ENCODE measurements around the gene ASB2. TPM values are rescaled to one million over a fixed set of nuclear protein-coding genes. Genes with fewer than 3 reads are reported as not detected.

Gene ASB2
- total and polyA plus RNA-seq, 2 of the 13 experiments (the other 11 are each of a cell fraction or from before 2014, with no cell fraction given) = 0.82 to 4.1 TPM

DNA sequence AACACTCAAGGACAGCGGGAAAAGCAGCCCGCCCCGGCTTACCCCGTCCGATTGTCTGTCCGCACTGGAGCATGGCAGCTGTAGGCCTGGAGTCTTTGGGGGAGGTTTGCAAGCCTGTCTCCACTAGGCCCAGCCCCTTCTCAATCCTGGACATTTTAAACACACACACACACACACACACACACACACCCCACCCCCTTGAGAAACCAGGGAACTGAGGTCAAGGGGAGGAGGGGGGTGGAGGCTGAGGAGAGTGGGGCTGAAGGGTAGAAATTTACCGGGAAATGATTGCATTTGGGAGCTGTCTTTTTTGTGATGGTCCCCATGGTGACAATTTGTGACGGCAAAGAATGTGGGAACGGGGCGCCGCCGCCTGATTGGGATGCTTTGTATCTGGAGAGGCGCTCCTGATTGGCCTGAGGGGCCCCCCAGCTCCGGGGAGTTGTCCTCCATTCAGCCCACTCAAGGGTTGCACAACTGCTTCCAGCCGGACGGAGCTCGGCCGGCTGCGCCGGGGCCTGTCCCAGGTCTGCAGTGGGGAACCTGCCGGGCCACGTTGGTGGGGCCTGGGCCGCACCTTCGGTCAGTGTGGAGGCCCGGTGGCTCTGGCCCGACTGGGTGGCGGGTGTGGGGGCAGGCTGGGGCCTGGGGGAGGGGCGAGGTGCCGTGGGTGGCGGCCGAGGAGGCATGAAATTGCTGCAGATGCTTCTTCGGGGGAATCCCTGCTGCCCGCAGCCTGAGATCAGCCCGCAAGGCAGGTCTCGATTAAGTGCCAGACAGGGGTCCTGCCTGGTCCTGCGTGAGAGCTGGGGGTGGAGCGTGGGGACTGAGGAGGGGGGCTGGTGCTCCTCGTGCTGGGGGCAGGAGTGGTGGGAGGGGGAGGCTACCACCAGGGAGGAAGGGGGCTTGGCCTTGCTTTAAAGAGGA lies 49.2 kb downstream of the ASB2 start, which contains the start of gene FAM181A:
TSS of gene FAM181A (plus strand) at position 472 of the 927 bp plus-strand sequence. CDS start 942 bp downstream, outside the sequence.
- Histone ChIP-seq H3K4me2 (ENCODE audit: low read depth, low read length) (peak within 1 kb of the TSS; percentile 12; the same call in 1 of the 2 replicates), H3K9ac (ENCODE audit: insufficient read depth, low read depth, low read length) (no peak within 1 kb of the TSS), H3K4me3 (replicated peaks in 1 of 3; ENCODE audit: insufficient read depth in 1 of 3, low read depth in 2 of 3, low read length in 3 of 3) (no peak within 1 kb of the TSS; a peak in 1 of 6 replicates), H2AFZ (ENCODE audit: low read length) (no peak within 1 kb of the TSS), H3K27me3 (ENCODE audit: control insufficient read depth in 1 of 2, insufficient read depth in 2 of 2, low read length in 2 of 2) (peaks cover 3 to 16% of the 10 kb centered on the region in 2 experiments; a peak in 3 of 5 replicates), H3K79me2 (ENCODE audit: insufficient read depth, low read length) (no peaks in the 10 kb centered on the region), H3K27ac (ENCODE audit: extremely low read length, insufficient read depth, low read length) (no peak within 1 kb of the TSS), H3K36me3 (replicated peaks in 1 of 2; ENCODE audit: control insufficient read depth in 1 of 2, insufficient read depth in 2 of 2, low read length in 2 of 2) (no peaks in the 10 kb centered on the region), H3K4me1 (ENCODE audit: insufficient read depth, low read length) (peaks cover 20% of the 10 kb centered on the region), H3K9me3 (ENCODE audit: low read length) (no peaks in the 10 kb centered on the region), H4K20me1 (ENCODE audit: insufficient read depth, low read length) (no peaks in the 10 kb centered on the region)
- TF ChIP-seq, protein P1, sequence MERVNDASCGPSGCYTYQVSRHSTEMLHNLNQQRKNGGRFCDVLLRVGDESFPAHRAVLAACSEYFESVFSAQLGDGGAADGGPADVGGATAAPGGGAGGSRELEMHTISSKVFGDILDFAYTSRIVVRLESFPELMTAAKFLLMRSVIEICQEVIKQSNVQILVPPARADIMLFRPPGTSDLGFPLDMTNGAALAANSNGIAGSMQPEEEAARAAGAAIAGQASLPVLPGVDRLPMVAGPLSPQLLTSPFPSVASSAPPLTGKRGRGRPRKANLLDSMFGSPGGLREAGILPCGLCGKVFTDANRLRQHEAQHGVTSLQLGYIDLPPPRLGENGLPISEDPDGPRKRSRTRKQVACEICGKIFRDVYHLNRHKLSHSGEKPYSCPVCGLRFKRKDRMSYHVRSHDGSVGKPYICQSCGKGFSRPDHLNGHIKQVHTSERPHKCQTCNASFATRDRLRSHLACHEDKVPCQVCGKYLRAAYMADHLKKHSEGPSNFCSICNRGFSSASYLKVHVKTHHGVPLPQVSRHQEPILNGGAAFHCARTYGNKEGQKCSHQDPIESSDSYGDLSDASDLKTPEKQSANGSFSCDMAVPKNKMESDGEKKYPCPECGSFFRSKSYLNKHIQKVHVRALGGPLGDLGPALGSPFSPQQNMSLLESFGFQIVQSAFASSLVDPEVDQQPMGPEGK (CRISPR knock-in tag; IDR thresholded peaks at IDR 0.05) = peak; percentile 59
- TF ChIP-seq POLR2AphosphoS2 (IDR thresholded peaks at IDR 0.05; ENCODE audit: low read depth, low read length) (no peak), CEBPB (IDR thresholded peaks at IDR 0.05; ENCODE audit: borderline replicate concordance, low read depth, low read length) (peak; percentile 80), CEBPG (CRISPR knock-in tag; IDR thresholded peaks at IDR 0.05) (peak; percentile 64), NFATC3 (CRISPR knock-in tag; IDR thresholded peaks at IDR 0.05) (no peak)
- TF ChIP-seq, protein P2, sequence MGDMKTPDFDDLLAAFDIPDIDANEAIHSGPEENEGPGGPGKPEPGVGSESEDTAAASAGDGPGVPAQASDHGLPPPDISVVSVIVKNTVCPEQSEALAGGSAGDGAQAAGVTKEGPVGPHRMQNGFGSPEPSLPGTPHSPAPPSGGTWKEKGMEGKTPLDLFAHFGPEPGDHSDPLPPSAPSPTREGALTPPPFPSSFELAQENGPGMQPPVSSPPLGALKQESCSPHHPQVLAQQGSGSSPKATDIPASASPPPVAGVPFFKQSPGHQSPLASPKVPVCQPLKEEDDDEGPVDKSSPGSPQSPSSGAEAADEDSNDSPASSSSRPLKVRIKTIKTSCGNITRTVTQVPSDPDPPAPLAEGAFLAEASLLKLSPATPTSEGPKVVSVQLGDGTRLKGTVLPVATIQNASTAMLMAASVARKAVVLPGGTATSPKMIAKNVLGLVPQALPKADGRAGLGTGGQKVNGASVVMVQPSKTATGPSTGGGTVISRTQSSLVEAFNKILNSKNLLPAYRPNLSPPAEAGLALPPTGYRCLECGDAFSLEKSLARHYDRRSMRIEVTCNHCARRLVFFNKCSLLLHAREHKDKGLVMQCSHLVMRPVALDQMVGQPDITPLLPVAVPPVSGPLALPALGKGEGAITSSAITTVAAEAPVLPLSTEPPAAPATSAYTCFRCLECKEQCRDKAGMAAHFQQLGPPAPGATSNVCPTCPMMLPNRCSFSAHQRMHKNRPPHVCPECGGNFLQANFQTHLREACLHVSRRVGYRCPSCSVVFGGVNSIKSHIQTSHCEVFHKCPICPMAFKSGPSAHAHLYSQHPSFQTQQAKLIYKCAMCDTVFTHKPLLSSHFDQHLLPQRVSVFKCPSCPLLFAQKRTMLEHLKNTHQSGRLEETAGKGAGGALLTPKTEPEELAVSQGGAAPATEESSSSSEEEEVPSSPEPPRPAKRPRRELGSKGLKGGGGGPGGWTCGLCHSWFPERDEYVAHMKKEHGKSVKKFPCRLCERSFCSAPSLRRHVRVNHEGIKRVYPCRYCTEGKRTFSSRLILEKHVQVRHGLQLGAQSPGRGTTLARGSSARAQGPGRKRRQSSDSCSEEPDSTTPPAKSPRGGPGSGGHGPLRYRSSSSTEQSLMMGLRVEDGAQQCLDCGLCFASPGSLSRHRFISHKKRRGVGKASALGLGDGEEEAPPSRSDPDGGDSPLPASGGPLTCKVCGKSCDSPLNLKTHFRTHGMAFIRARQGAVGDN (CRISPR knock-in tag; IDR thresholded peaks at IDR 0.05) = 0 out of 2 replicates have a peak, but pooled peaks have one; percentile 18
- TF ChIP-seq, protein P3, sequence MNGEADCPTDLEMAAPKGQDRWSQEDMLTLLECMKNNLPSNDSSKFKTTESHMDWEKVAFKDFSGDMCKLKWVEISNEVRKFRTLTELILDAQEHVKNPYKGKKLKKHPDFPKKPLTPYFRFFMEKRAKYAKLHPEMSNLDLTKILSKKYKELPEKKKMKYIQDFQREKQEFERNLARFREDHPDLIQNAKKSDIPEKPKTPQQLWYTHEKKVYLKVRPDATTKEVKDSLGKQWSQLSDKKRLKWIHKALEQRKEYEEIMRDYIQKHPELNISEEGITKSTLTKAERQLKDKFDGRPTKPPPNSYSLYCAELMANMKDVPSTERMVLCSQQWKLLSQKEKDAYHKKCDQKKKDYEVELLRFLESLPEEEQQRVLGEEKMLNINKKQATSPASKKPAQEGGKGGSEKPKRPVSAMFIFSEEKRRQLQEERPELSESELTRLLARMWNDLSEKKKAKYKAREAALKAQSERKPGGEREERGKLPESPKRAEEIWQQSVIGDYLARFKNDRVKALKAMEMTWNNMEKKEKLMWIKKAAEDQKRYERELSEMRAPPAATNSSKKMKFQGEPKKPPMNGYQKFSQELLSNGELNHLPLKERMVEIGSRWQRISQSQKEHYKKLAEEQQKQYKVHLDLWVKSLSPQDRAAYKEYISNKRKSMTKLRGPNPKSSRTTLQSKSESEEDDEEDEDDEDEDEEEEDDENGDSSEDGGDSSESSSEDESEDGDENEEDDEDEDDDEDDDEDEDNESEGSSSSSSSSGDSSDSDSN (CRISPR knock-in tag; IDR thresholded peaks at IDR 0.05) = 0 out of 2 replicates have a peak, but pooled peaks have one; percentile 18
- ChIA-PET CTCF (ENCODE audit: low intra/inter-chr PET ratio, low total read pairs) (no interaction called here), POLR2A (interaction anchor here (0.8 to 1.0 kb wide), 2 partner anchors 9 to 24 kb away, joined by 3 to 4 read pairs; no protein-coding TSS in a partner anchor)
- in situ Hi-C loops (cut with HindIII; ENCODE audit: extremely low pct_ligation_motif_present, low pct_unique_long_range_greater_than_20kb) = no loop called here
- intact Hi-C loops (cut with micrococcal nuclease; ENCODE audit: unreplicated experiment) = no loop called here
- WGBS (ENCODE audit: low lambda C conversion rate) = 41% methylated on average over 26 of the region's 38 CpGs
- ATAC-seq = peak; percentile 67
- DNase-seq (ENCODE audit: low spot score) = no peak
- FAIRE-seq = no peak
- BruUV-seq (replicated peaks) = no TSS peak
